ENCODE results near the gene PPP1R14B. TPM values are rescaled to one million over a fixed set of nuclear protein-coding genes. Genes with fewer than 3 reads are reported as not detected.

The PPP1R14B gene
- total and polyA plus RNA-seq, 2 of the 13 experiments (the other 11 are each of a cell fraction or from before 2014, with no cell fraction given) = 110 to 148 TPM

DNA sequence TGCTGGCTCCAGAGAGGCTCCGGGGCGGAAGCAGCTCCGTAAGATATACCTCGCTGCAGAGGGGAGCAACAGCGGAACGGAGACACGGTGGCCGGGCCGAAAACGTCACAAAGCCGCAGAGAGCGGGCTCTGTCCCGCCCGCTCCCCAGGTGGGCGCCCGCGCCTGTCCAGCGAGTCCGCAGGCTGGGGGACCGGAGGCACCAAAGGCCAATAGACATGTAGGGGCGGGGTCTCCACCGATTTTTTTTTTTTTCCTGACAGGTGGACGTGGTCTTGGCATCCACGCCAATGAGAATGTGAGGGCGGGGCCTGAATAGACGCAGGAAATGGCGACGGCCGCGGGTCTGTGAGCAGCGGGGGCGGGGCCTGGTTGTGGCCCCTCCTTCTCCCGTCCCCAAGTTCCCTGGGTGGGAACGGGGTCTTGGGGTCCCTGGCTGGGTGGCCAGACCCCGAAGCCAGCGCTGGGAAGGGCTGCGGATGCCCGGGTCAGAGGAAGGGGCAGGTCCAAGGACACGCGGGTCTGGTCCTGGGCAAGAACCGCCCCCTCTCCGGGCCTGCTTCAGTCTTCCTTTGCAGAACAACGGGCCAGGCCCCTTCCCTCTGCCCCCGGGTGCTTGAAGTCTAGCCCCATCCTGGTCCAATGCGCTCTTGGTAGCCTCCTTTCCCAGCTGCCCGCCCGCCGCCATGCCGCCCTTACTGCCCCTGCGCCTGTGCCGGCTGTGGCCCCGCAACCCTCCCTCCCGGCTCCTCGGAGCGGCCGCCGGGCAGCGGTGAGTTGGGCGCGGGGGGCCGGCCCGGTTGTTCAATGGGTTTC lies 16.4 kb downstream of the PPP1R14B start, which contains the start of gene DNAJC4 (continued):
- TF ChIP-seq ZNF234 (CRISPR knock-in tag; conservative IDR thresholded peaks at IDR 0.05) (no peak), DNMT3B (CRISPR knock-in tag; conservative IDR thresholded peaks at IDR 0.05) (no peak), CBX1 (IDR thresholded peaks at IDR 0.05; ENCODE audit: low read depth) (no peak), ATM (IDR thresholded peaks at IDR 0.05; ENCODE audit: borderline replicate concordance) (no peak), HNRNPLL (IDR thresholded peaks at IDR 0.05; ENCODE audit: low read depth, low read length, poor library complexity, severe bottlenecking) (peak; percentile 62), ZNF749 (CRISPR knock-in tag; IDR thresholded peaks at IDR 0.05; ENCODE audit: borderline replicate concordance) (peak; percentile 64; the same call in 1 of the 2 replicates), CREB1 (IDR thresholded peaks at IDR 0.05) (peak; percentile 58), CREB1 (CRISPR knock-in tag; IDR thresholded peaks at IDR 0.05) (peak; percentile 71; the same call in 1 of the 2 replicates), FOXK2 (IDR thresholded peaks at IDR 0.05) (no peak), MED1 (CRISPR knock-in tag; IDR thresholded peaks at IDR 0.05) (peak; percentile 47; the same call in 1 of the 2 replicates), ATAD3A (CRISPR knock-in tag; IDR thresholded peaks at IDR 0.05) (no peak)
- TF ChIP-seq, protein P1, sequence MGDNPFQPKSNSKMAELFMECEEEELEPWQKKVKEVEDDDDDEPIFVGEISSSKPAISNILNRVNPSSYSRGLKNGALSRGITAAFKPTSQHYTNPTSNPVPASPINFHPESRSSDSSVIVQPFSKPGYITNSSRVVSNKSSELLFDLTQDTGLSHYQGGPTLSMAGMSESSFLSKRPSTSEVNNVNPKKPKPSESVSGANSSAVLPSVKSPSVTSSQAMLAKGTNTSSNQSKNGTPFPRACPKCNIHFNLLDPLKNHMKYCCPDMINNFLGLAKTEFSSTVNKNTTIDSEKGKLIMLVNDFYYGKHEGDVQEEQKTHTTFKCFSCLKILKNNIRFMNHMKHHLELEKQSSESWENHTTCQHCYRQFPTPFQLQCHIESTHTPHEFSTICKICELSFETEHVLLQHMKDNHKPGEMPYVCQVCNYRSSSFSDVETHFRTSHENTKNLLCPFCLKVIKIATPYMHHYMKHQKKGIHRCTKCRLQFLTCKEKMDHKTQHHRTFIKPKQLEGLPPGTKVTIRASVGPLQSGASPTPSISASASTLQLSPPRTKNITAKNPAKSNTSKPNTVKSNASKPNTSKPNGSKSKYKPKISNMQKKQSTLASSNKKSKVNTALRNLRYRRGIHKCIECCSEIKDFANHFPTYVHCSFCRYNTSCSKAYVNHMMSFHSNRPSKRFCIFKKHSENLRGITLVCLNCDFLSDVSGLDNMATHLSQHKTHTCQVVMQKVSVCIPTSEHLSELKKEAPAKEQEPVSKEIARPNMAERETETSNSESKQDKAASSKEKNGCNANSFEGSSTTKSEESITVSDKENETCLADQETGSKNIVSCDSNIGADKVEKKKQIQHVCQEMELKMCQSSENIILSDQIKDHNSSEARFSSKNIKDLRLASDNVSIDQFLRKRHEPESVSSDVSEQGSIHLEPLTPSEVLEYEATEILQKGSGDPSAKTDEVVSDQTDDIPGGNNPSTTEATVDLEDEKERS (CRISPR knock-in tag; IDR thresholded peaks at IDR 0.05) = no peak
- TF ChIP-seq, protein P2, sequence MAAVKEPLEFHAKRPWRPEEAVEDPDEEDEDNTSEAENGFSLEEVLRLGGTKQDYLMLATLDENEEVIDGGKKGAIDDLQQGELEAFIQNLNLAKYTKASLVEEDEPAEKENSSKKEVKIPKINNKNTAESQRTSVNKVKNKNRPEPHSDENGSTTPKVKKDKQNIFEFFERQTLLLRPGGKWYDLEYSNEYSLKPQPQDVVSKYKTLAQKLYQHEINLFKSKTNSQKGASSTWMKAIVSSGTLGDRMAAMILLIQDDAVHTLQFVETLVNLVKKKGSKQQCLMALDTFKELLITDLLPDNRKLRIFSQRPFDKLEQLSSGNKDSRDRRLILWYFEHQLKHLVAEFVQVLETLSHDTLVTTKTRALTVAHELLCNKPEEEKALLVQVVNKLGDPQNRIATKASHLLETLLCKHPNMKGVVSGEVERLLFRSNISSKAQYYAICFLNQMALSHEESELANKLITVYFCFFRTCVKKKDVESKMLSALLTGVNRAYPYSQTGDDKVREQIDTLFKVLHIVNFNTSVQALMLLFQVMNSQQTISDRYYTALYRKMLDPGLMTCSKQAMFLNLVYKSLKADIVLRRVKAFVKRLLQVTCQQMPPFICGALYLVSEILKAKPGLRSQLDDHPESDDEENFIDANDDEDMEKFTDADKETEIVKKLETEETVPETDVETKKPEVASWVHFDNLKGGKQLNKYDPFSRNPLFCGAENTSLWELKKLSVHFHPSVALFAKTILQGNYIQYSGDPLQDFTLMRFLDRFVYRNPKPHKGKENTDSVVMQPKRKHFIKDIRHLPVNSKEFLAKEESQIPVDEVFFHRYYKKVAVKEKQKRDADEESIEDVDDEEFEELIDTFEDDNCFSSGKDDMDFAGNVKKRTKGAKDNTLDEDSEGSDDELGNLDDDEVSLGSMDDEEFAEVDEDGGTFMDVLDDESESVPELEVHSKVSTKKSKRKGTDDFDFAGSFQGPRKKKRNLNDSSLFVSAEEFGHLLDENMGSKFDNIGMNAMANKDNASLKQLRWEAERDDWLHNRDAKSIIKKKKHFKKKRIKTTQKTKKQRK (IDR thresholded peaks at IDR 0.05; ENCODE audit: low read length) = no peak
- TF ChIP-seq, protein P3, sequence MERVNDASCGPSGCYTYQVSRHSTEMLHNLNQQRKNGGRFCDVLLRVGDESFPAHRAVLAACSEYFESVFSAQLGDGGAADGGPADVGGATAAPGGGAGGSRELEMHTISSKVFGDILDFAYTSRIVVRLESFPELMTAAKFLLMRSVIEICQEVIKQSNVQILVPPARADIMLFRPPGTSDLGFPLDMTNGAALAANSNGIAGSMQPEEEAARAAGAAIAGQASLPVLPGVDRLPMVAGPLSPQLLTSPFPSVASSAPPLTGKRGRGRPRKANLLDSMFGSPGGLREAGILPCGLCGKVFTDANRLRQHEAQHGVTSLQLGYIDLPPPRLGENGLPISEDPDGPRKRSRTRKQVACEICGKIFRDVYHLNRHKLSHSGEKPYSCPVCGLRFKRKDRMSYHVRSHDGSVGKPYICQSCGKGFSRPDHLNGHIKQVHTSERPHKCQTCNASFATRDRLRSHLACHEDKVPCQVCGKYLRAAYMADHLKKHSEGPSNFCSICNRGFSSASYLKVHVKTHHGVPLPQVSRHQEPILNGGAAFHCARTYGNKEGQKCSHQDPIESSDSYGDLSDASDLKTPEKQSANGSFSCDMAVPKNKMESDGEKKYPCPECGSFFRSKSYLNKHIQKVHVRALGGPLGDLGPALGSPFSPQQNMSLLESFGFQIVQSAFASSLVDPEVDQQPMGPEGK (CRISPR knock-in tag; IDR thresholded peaks at IDR 0.05) = peak; percentile 69
- TF ChIP-seq, protein P4, sequence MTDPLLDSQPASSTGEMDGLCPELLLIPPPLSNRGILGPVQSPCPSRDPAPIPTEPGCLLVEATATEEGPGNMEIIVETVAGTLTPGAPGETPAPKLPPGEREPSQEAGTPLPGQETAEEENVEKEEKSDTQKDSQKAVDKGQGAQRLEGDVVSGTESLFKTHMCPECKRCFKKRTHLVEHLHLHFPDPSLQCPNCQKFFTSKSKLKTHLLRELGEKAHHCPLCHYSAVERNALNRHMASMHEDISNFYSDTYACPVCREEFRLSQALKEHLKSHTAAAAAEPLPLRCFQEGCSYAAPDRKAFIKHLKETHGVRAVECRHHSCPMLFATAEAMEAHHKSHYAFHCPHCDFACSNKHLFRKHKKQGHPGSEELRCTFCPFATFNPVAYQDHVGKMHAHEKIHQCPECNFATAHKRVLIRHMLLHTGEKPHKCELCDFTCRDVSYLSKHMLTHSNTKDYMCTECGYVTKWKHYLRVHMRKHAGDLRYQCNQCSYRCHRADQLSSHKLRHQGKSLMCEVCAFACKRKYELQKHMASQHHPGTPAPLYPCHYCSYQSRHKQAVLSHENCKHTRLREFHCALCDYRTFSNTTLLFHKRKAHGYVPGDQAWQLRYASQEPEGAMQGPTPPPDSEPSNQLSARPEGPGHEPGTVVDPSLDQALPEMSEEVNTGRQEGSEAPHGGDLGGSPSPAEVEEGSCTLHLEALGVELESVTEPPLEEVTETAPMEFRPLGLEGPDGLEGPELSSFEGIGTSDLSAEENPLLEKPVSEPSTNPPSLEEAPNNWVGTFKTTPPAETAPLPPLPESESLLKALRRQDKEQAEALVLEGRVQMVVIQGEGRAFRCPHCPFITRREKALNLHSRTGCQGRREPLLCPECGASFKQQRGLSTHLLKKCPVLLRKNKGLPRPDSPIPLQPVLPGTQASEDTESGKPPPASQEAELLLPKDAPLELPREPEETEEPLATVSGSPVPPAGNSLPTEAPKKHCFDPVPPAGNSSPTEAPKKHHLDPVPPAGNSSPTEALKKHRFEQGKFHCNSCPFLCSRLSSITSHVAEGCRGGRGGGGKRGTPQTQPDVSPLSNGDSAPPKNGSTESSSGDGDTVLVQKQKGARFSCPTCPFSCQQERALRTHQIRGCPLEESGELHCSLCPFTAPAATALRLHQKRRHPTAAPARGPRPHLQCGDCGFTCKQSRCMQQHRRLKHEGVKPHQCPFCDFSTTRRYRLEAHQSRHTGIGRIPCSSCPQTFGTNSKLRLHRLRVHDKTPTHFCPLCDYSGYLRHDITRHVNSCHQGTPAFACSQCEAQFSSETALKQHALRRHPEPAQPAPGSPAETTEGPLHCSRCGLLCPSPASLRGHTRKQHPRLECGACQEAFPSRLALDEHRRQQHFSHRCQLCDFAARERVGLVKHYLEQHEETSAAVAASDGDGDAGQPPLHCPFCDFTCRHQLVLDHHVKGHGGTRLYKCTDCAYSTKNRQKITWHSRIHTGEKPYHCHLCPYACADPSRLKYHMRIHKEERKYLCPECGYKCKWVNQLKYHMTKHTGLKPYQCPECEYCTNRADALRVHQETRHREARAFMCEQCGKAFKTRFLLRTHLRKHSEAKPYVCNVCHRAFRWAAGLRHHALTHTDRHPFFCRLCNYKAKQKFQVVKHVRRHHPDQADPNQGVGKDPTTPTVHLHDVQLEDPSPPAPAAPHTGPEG (CRISPR knock-in tag; IDR thresholded peaks at IDR 0.05) = peak; percentile 73; the same call in 1 of the 2 replicates

All from HepG2 (cell line).